Liver (tissue), 9 donors: Measurements from ENCODE around the gene SLC9A3. TPM values are rescaled to one million over a fixed set of nuclear protein-coding genes. Genes with fewer than 3 reads are reported as not detected.

ENCODE experiments used
- DNase-seq: peaks from one replicate; pipeline ENCODE4 v3.0.0-alpha.2; 2017; ENCODE audit warnings: low spot score
- H3K27ac ChIP-seq, 2 donors: one replicate each; pipeline ENCODE4 v1.7.0; 2013; ENCODE audit warnings: inconsistent platforms in 2 of 2, low read length in 2 of 2, control low read depth in 1 of 2, low read depth in 1 of 2, mild to moderate bottlenecking in 1 of 2
- H3K27me3 ChIP-seq, 4 donors: one replicate each; pipeline versions ENCODE4 v1.6.1 to v1.7.0; 2013; ENCODE audit warnings: low read length in 3 of 4, inconsistent platforms in 1 of 4, mild to moderate bottlenecking in 1 of 4, moderate library complexity in 1 of 4; ENCODE audit not compliant: control insufficient read depth in 4 of 4, insufficient read depth in 4 of 4
- H3K36me3 ChIP-seq, 4 donors: one replicate each; pipeline versions ENCODE4 v1.6.1 to v1.7.0; 2013; ENCODE audit warnings: low read length in 3 of 4, mild to moderate bottlenecking in 3 of 4, low read depth in 1 of 4, moderate library complexity in 1 of 4; ENCODE audit not compliant: control insufficient read depth in 4 of 4, insufficient read depth in 3 of 4
- H3K4me1 ChIP-seq, 4 donors: one replicate each; pipeline versions ENCODE4 v1.6.1 to v1.7.0; 2013; ENCODE audit warnings: low read length in 3 of 4, mild to moderate bottlenecking in 3 of 4, moderate library complexity in 1 of 4; ENCODE audit not compliant: control insufficient read depth in 4 of 4, insufficient read depth in 4 of 4
- H3K4me3 ChIP-seq, 3 donors: one replicate each; pipeline versions ENCODE4 v1.6.1 to v1.7.0; 2013; ENCODE audit warnings: low read length in 3 of 3, control low read depth in 1 of 3, low read depth in 1 of 3, mild to moderate bottlenecking in 1 of 3
- H3K9ac ChIP-seq, 2 donors: one replicate each; pipeline ENCODE4 v1.7.0; 2013; ENCODE audit warnings: low read length in 2 of 2, mild to moderate bottlenecking in 2 of 2, moderate library complexity in 2 of 2, control low read depth in 1 of 2, low read depth in 1 of 2
- H3K9me3 ChIP-seq, 4 donors: one replicate each; pipeline versions ENCODE4 v1.6.1 to v1.7.0; 2013; ENCODE audit warnings: low read length in 3 of 4; ENCODE audit not compliant: control insufficient read depth in 4 of 4
- EGR1 ChIP-seq, 2 donors: IDR thresholded peaks; 2 replicates each; pipeline ENCODE4 v1.6.1; 2016 to 2018; ENCODE audit warnings: antibody characterized with exemption in 2 of 2, low read depth in 2 of 2
- FOXA1 ChIP-seq: IDR thresholded peaks from 2 replicates; pipeline ENCODE4 v1.6.1; 2016; ENCODE audit warnings: antibody characterized with exemption
- FOXA2 ChIP-seq: IDR thresholded peaks from 2 replicates; pipeline ENCODE4 v1.6.1; 2016; ENCODE audit warnings: antibody characterized with exemption
- HNF4G ChIP-seq: IDR thresholded peaks from 2 replicates; pipeline ENCODE4 v1.6.1; 2016; ENCODE audit warnings: antibody characterized with exemption
- NR2F2 ChIP-seq: IDR thresholded peaks from 2 replicates; pipeline ENCODE4 v1.6.1; 2016; ENCODE audit warnings: antibody characterized with exemption
- RAD21 ChIP-seq, 2 donors: IDR thresholded peaks; 2 replicates each; pipeline ENCODE4 v1.6.1; 2016; ENCODE audit warnings: antibody characterized with exemption in 2 of 2, mild to moderate bottlenecking in 2 of 2
- WGBS: extraction: QIAGEN DNeasy Blood & Tissue Kit; methylation state at CpG from one replicate; pipeline ENCODE4 v1.1.7; 2013; 5-methylcytosine and 5-hydroxymethylcytosine counted together
- polyA plus RNA-seq, 2 donors: library from polyadenylated mRNA; stranded (reverse) in 1 of 2; unstranded in 1 of 2; fragments of 200-250 nt in 1 of 2; fragments of >200 nt in 1 of 2; fragmentation: Nextera tagmentation in 1 of 2; extraction: Ambion mirVana in 1 of 2; gene quantifications; one replicate each; pipeline versions ENCODE4 v1.2.1 to v1.2.3, GENCODE V29; 2013 to 2015
- total RNA-seq, 2 donors: library from RNA; depleted of rRNA; stranded (reverse); fragments of >200 nt; gene quantifications; one replicate each; pipeline ENCODE4 v1.2.3, GENCODE V29; 2014
- TF ChIP-seq, protein P1 (sequence below): fragments of 150-350 bp; IDR thresholded peaks from 2 replicates; pipeline ENCODE4 v1.5.1; 2017; ENCODE audit warnings: improper control_type of control experiment, low read depth, low read length; ENCODE audit not compliant: missing input control
- TF ChIP-seq, protein P2 (sequence below): IDR thresholded peaks from 2 replicates; pipeline ENCODE4 v1.6.1; 2016; ENCODE audit warnings: antibody characterized with exemption
- TF ChIP-seq, protein P3 (sequence below): IDR thresholded peaks from 2 replicates; pipeline ENCODE4 v1.6.1; 2016; ENCODE audit warnings: antibody characterized with exemption
- donor health status: healthy.
- donor health status: healthy.
- donor health status: healthy.
- donor health status: healthy.
- donor health status: healthy.

SLC9A3 gene
- total and polyA plus RNA-seq, 4 donors: 0.31 to 1.0 (median 0.67) TPM

DNA sequence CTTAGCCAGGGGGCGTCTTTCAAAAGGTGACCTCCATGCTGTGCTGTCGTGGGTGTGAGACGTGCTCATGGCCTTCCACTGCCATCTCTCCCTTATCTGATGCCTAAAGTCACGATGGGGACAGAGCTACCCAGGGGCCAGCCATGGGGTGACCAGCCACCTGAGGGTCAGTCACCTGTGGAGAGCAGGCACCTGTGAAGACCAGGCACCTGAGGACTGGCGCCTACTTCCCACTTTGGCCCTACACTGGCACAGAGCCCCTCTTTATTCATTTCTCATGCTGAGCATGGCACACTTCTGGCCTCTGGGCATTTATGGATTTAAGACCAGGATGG is 87.6 kb downstream of the SLC9A3 start:
- no peak for DNase-seq
- no peaks in the 10 kb centered on the region for H3K9me3 ChIP-seq
- H3K27ac ChIP-seq: no peak overlapping the region
- 62% methylated on average over 5 of the region's 5 CpGs for WGBS
- H3K4me3 ChIP-seq: no peak overlapping the region
- peaks cover 0 to 2% (median 0%) of the 10 kb centered on the region in 4 donors for H3K27me3 ChIP-seq
- H3K9ac ChIP-seq: no peak overlapping the region
- no peaks in the 10 kb centered on the region for H3K4me1 ChIP-seq
- no peaks in the 10 kb centered on the region for H3K36me3 ChIP-seq
- no peak for TF ChIP-seq NR2F2
- TF ChIP-seq FOXA2: no peak
- TF ChIP-seq EGR1 (IDR thresholded peaks at IDR 0.05; ENCODE audit: low read depth in 2 of 2): no peak
- no peak for TF ChIP-seq RAD21 (IDR thresholded peaks at IDR 0.05)
- TF ChIP-seq HNF4G: no peak

DNA sequence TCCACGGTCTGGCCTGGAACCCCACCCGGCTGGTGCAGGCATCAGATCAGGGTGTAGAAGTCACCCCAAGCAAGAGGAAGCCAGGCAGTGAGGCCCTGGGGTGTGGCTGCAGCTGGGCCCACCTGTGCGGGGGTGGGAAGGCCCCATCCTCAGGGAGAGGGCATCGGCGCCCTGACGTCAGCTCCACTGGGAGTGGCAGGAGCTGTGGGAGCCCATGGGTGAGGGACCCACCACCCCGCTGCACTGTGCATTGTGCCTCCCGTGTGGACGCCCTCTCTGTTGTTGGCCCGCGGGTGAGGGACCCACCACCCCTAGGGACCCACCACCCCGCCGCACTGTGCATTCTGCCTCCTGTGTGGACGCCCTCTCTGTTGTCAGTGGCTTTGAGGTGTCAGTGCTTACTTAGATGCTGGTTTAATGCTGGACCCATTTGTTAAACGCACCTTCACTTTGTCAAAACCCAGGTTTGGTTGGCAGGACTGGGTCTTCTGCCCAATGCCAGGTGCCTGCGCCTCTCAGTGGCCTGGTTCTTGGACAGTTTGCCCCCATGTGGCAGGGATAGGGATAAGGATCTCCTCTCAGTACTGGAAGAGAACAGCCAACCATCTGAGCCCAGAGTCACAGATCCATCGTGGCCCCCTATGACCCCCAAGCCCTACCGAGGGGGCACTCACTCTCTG is 88.1 kb downstream of the SLC9A3 start:
- Histone ChIP-seq H3K27ac (no peak overlapping the region), H3K4me1 (no peaks in the 10 kb centered on the region), H3K36me3 (no peaks in the 10 kb centered on the region), H3K4me3 (no peak overlapping the region), H3K27me3 (peaks cover 0 to 2% (median 0%) of the 10 kb centered on the region in 4 donors), H3K9ac (no peak overlapping the region), H3K9me3 (no peaks in the 10 kb centered on the region)
- WGBS: 77% methylated on average over 18 of the region's 18 CpGs
- no peak for DNase-seq
- peak in 1 of 2 donors; percentile 60 for TF ChIP-seq RAD21 (IDR thresholded peaks at IDR 0.05)
- TF ChIP-seq FOXA1: no peak
- TF ChIP-seq, protein P1, sequence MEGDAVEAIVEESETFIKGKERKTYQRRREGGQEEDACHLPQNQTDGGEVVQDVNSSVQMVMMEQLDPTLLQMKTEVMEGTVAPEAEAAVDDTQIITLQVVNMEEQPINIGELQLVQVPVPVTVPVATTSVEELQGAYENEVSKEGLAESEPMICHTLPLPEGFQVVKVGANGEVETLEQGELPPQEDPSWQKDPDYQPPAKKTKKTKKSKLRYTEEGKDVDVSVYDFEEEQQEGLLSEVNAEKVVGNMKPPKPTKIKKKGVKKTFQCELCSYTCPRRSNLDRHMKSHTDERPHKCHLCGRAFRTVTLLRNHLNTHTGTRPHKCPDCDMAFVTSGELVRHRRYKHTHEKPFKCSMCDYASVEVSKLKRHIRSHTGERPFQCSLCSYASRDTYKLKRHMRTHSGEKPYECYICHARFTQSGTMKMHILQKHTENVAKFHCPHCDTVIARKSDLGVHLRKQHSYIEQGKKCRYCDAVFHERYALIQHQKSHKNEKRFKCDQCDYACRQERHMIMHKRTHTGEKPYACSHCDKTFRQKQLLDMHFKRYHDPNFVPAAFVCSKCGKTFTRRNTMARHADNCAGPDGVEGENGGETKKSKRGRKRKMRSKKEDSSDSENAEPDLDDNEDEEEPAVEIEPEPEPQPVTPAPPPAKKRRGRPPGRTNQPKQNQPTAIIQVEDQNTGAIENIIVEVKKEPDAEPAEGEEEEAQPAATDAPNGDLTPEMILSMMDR: peak; percentile 32

DNA sequence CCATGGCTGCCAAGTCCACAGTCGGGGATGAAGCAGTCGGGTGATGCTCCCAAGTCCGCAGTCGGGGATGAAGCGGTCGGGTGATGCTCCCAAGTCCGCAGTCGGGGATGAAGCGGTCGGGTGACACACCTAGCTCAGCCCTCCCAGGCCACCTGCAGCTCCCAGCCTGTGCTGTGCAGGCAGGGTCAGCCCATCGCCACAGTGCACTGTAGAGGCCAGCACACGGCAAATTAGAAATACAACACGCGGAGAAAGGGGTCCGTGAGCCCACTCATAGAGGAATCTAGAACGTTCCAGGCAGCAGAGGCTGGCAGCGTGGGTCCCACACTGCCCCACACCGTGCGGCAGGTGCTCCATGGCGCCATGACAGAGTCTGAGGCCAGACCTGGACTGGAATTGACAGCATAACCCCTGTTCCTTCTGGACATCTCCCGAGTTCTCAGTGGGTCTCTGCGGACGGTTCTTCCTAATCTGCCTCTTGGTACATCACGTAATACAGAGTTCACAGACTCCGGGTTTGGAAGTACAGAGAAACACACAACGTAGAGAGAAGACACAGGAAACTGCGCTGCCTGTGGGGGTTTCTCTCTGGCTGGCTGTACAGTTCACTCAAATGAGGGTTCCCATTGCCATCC is 89.0 kb downstream of the SLC9A3 start:
- Histone ChIP-seq H3K4me3 (no peak overlapping the region), H3K9ac (no peak overlapping the region), H3K27ac (no peak overlapping the region), H3K4me1 (no peaks in the 10 kb centered on the region), H3K27me3 (peaks cover 0 to 2% (median 0%) of the 10 kb centered on the region in 4 donors), H3K36me3 (no peaks in the 10 kb centered on the region), H3K9me3 (no peaks in the 10 kb centered on the region)
- no peak for DNase-seq
- 85% methylated on average over 27 of the region's 27 CpGs for WGBS
- TF ChIP-seq, protein P2, sequence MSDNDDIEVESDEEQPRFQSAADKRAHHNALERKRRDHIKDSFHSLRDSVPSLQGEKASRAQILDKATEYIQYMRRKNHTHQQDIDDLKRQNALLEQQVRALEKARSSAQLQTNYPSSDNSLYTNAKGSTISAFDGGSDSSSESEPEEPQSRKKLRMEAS: no peak
- TF ChIP-seq, protein P3, sequence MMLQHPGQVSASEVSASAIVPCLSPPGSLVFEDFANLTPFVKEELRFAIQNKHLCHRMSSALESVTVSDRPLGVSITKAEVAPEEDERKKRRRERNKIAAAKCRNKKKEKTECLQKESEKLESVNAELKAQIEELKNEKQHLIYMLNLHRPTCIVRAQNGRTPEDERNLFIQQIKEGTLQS: no peak
